Activated CD4-positive, alpha-beta T cell treated with anti-CD3 and anti-CD28 coated beads, Interleukin-2, amount 50 U/mL, for 24 hours (primary cell): Measurements from ENCODE around the gene PNCK.

Experiments used
- DNase-seq, 2 donors: peaks; one replicate each; pipeline ENCODE4 v3.0.0-alpha.2; 2020; ENCODE audit warnings: low read depth in 1 of 2, low spot score in 1 of 2

The PNCK gene

GRCh38 chrX:153628665-153629064, 44.9 kb downstream of the PNCK start:
- DNase-seq: no peak

- no peak for DNase-seq
Measured at GRCh38 chrX:153628129-153628528, 45.5 kb downstream of the PNCK start.

- no peak for DNase-seq
Measured at GRCh38 chrX:153627675-153628111, 45.9 kb downstream of the PNCK start.

- DNase-seq: no peak
Measured at GRCh38 chrX:153626863-153627674, 46.5 kb downstream of the PNCK start.

- no peak for DNase-seq
Measured at GRCh38 chrX:153626025-153626633, 47.5 kb downstream of the PNCK start.

- DNase-seq: no peak
Measured at GRCh38 chrX:153625271-153626024, 48.2 kb downstream of the PNCK start.

GRCh38 chrX:153624196-153625091, 49.2 kb downstream of the PNCK start:
- DNase-seq: no peak

GRCh38 chrX:153623310-153624029, 50.1 kb downstream of the PNCK start:
- no peak for DNase-seq

- no peak for DNase-seq
Measured at GRCh38 chrX:153622661-153623309, 50.8 kb downstream of the PNCK start.

GRCh38 chrX:153621949-153622598, 51.5 kb downstream of the PNCK start:
- DNase-seq: no peak

GRCh38 chrX:153620576-153620975, 53.0 kb downstream of the PNCK start:
- no peak for DNase-seq
